Cardiac fibroblast (primary cell): Measurements from ENCODE around the gene MLANA.

Experiments used
- DNase-seq, 2 donors: peaks; one replicate each; pipeline versions ENCODE4 v3.0.0 to v3.0.0-alpha.2; 2010; ENCODE audit warnings: low read depth in 2 of 2
- H3K4me3 ChIP-seq, 2 donors: replicated peaks in 1 of 2; 1 replicate in 1 of 2; 2 replicates in 1 of 2; pipeline ENCODE4 v1.5.1; 2011; ENCODE audit warnings: low read depth in 2 of 2, low read length in 2 of 2, mild to moderate bottlenecking in 2 of 2, moderate library complexity in 1 of 2
- TF ChIP-seq, protein P1 (sequence below): IDR thresholded peaks from one replicate; pipeline ENCODE4 v1.5.1; 2011; ENCODE audit warnings: low read depth, mild to moderate bottlenecking, low read length, inconsistent platforms

Gene MLANA, protein sequence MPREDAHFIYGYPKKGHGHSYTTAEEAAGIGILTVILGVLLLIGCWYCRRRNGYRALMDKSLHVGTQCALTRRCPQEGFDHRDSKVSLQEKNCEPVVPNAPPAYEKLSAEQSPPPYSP

DNA sequence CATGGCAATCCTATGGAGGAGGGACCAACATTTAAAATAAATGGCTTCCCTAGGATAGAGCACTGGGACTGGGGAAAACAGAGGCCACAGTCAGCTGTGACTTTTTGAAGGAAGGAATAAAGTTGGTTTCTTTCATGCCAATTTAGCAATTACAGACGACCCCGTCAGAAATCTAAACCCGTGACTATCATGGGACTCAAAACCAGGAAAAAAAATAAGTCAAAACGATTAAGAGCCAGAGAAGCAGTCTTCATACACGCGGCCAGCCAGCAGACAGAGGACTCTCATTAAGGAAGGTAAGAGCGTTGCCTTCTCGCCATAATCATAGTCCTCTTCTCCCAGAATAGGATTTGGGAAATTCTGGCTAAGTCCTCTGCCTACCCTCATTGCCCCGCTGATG, at the start of gene MLANA:
Gene MLANA (plus strand): TSS at position 249 of the 400 bp plus-strand sequence. CDS start 1,586 bp downstream, outside the sequence.
- no peak within 1 kb of the TSS for H3K4me3 ChIP-seq
- TF ChIP-seq, protein P1, sequence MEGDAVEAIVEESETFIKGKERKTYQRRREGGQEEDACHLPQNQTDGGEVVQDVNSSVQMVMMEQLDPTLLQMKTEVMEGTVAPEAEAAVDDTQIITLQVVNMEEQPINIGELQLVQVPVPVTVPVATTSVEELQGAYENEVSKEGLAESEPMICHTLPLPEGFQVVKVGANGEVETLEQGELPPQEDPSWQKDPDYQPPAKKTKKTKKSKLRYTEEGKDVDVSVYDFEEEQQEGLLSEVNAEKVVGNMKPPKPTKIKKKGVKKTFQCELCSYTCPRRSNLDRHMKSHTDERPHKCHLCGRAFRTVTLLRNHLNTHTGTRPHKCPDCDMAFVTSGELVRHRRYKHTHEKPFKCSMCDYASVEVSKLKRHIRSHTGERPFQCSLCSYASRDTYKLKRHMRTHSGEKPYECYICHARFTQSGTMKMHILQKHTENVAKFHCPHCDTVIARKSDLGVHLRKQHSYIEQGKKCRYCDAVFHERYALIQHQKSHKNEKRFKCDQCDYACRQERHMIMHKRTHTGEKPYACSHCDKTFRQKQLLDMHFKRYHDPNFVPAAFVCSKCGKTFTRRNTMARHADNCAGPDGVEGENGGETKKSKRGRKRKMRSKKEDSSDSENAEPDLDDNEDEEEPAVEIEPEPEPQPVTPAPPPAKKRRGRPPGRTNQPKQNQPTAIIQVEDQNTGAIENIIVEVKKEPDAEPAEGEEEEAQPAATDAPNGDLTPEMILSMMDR: no peak
- DNase-seq: no peak

DNA sequence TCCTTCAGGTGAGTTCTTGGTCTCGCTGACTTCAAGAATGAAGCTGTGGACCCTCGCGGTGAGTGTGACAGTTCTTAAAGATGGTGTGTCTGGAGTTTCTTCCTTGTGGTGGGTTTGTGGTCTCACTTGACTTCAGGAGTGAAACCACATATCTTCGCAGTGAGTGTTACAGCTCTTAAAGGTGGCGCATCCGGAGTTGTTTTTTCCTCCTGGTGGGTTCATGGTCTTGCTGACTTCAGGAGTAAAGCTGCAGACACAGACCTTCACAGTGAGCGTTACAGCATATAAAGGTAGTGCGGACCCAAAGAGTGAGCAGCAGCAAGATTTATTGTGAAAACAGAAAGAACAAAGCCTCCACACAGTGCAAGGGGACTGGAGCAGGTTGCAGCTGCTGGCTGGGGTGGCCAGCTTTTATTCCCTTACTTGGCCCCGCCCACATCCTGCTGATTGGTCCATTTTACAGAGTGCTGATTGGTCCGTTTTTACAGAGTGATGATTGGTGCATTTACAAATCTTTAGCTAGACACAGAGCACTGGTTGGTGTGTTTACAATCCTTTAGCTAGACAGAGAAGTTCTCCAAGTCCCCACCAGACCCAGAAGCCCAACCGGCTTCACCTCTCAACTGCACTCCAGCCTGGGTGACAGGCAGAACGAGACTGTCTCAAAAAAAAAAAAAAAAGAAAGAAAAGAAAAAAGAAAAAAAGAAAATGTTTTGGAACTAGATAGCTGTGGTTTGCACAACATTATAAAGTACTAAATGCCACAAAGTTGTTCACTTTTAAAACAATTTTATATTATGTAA, 48.7 kb upstream of the MLANA start:
- TF ChIP-seq, protein P1: no peak
- no peak for DNase-seq
- H3K4me3 ChIP-seq: no peak overlapping the region

DNA sequence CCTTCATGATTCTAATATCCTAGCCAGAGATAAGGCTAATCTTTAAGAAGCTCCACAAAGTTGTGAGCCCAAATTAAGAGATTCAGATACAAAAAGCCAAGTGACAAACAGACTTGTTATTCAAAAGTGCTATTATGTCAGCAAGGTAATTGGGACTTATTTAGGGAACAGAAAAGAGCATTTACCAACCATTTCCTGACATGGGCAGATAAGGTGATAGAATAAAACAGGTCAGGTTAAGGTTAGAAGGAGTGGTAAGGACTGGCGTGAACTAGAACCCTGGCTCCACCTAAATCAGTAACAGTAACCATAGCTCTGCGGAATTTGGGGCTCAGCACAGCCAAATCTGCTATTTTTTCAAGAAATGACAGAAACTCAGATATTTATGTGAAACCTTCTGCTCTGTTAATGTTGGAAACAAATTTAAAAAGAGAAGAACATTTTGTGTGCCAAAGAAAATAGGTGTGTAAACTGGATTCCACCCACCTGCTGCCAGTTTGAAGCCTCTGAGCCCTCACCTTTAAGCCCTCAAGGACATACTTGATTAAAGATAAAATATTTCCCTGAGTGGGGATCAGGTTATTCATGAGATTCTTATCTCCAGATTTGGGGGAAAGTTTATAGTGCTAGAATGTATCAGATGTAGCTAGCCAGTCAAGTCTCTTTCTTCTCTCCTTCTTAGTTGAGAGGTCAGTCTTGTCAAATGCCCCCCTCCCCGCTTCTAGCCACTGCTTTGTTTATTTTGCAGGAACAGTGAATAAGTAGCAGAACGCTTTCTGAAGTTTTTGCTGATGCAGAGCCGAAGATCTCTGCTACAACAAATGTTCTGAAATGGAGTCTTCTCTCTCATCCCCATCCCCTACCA, 47.5 kb upstream of the MLANA start:
- TF ChIP-seq, protein P1: no peak
- H3K4me3 ChIP-seq: no peak overlapping the region
- no peak for DNase-seq

DNA sequence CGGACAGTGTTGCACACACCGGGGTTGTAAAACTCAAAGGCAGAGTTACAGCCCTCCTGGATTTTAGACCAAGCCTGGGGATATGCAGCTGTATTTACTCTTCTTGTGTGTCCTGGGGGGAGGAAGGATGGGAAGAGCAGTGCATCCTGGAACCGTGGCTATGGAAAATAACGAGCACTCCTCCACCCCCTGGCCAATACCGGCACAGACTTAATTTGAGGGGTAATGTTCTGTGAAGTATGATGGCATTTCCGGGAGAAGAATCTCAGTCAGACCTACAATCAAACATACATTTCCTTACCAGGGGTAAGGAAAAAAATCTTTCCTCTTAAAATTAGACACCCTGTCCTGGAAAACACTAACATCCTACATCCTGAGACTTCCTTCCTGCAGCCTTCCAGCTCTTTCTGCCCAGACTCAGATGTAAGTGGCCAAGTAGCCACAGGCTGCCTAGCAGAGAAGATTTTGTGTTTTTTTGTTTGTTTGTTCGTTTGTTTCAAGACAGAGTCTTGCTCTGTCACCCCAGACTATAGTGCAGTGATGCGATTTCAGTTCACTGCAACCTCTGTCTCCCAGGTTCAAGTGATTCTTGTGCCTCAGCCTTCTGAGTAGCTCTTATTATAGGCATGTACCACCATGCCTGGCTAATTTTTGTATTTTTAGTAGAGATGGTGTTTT, 46.8 kb upstream of the MLANA start:
- TF ChIP-seq, protein P1: no peak
- H3K4me3 ChIP-seq: no peak overlapping the region
- DNase-seq: peak; percentile 41 to 49

- TF ChIP-seq, protein P1: no peak
- DNase-seq: no peak
- no peak overlapping the region for H3K4me3 ChIP-seq
These were observed 45.5 kb upstream of the MLANA start for GRCh38 chr9:5845157-5845531.

DNA sequence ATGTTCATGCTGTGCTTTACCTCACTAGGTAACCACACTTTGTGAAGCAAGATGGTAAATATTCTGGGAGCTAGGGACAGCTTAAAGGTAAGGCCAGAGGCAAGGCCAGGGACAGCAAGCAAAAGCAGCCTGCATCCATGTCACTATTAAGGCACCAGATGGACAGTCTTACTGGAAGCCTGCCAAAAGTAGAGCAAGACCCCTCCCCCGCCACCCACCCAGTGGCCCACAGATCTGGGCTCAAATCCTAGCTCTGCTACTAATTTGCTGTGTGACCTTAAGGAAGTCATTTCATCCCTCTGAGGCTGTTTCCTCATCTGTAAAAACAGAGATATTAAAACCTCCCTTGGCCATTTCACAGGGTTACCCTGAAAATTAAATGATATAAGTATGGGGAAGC, 44.6 kb upstream of the MLANA start:
- no peak overlapping the region for H3K4me3 ChIP-seq
- DNase-seq: no peak
- TF ChIP-seq, protein P1: no peak
